Endothelial cell of umbilical vein (primary cell): ENCODE measurements around the gene ING1. TPM values are rescaled to one million over a fixed set of nuclear protein-coding genes. Genes with fewer than 3 reads are reported as not detected.

Experiments
- BruUV-seq: library from RNA; stranded (reverse); fragments of 400-500 nt; replicated peaks from 2 replicates; lab custom pipeline; 2021; lab: Mats Ljungman, UMichigan
- CTCF ChIA-PET: fragments of 300-600, 350-600 bp; sonication (Branson Sonifier 250); formaldehyde crosslinking; loops from one replicate; lab custom pipeline; 2021; ENCODE audit warnings: antibody characterized with exemption, inconsistent platforms; lab: Charles Lee
- POLR2A ChIA-PET: fragments of 300-600, 350-600 bp; sonication (Branson Sonifier 250); formaldehyde crosslinking; loops from one replicate; lab custom pipeline; 2021; ENCODE audit warnings: antibody characterized with exemption, inconsistent platforms; lab: Charles Lee
- DNase-seq: peaks from one replicate; pipeline ENCODE4 v3.0.0-alpha.2; 2011; ENCODE audit warnings: low read depth, low spot score
- FAIRE-seq: peaks from 2 replicates; lab custom pipeline; 2011; peaks lifted over from hg19 to GRCh38; lab: Jason Lieb, UNC
- H2AFZ ChIP-seq: 2 replicates; pipeline ENCODE4 v1.6.0; 2012; ENCODE audit warnings: low read depth, low read length, control low read depth, inconsistent platforms
- H3K27ac ChIP-seq: 2 replicates; pipeline ENCODE4 v1.5.1; 2011; ENCODE audit warnings: low read depth, mild to moderate bottlenecking, control low read depth, low read length, moderate library complexity; ENCODE audit not compliant: insufficient read depth
- H3K27me3 ChIP-seq, 2 experiments: 2 replicates each; pipeline versions ENCODE4 v1.6.0 to v1.6.1; 2011; ENCODE audit warnings: low read length in 2 of 2, mixed read lengths in 1 of 2; ENCODE audit not compliant: control insufficient read depth in 2 of 2, insufficient read depth in 2 of 2
- H3K36me3 ChIP-seq, 2 experiments: 2 replicates in 1 of 2; 3 replicates in 1 of 2; pipeline ENCODE4 v1.5.1; 2011; ENCODE audit warnings: low read length in 2 of 2, mild to moderate bottlenecking in 1 of 2, moderate library complexity in 1 of 2; ENCODE audit not compliant: control insufficient read depth in 2 of 2, insufficient read depth in 2 of 2; ENCODE audit errors: extremely low read depth in 1 of 2
- H3K4me1 ChIP-seq: 3 replicates; pipeline ENCODE4 v1.5.1; 2011; ENCODE audit warnings: mild to moderate bottlenecking, low read length; ENCODE audit not compliant: control insufficient read depth, insufficient read depth; ENCODE audit errors: extremely low read depth
- H3K4me2 ChIP-seq: 2 replicates; pipeline ENCODE4 v1.6.1; 2011; ENCODE audit warnings: low read length, control low read depth, mixed read lengths; ENCODE audit not compliant: insufficient read depth
- H3K4me3 ChIP-seq, 3 experiments: fragments of 200-600 bp in 1 of 3; sonication (generic), shearing (Covaris generic) in 1 of 3; replicated peaks in 1 of 3; 2 replicates each; pipeline ENCODE4 v1.5.1; 2011 to 2016; ENCODE audit warnings: control low read depth in 3 of 3, low read length in 3 of 3, mild to moderate bottlenecking in 2 of 3, inconsistent platforms in 1 of 3, low read depth in 1 of 3, moderate library complexity in 1 of 3; ENCODE audit not compliant: insufficient read depth in 1 of 3
- H3K79me2 ChIP-seq: 2 replicates; pipeline ENCODE4 v1.6.0; 2012; ENCODE audit warnings: low read length, inconsistent platforms; ENCODE audit not compliant: control insufficient read depth, insufficient read depth
- H3K9ac ChIP-seq: replicated peaks from 2 replicates; pipeline ENCODE3; 2011; ENCODE audit warnings: low read length, control low read depth; ENCODE audit not compliant: insufficient read depth; ENCODE audit errors: extremely low read depth
- H3K9me1 ChIP-seq: replicated peaks from 3 replicates; pipeline ENCODE4 v1.6.0; 2011; ENCODE audit warnings: mild to moderate bottlenecking, low read length; ENCODE audit not compliant: control insufficient read depth, insufficient read depth; ENCODE audit errors: extremely low read depth
- H3K9me3 ChIP-seq: replicated peaks from 2 replicates; pipeline ENCODE4 v1.5.1; 2012; ENCODE audit warnings: low read length, inconsistent platforms; ENCODE audit not compliant: control insufficient read depth, insufficient read depth
- H4K20me1 ChIP-seq: replicated peaks from 2 replicates; pipeline ENCODE3; 2011; ENCODE audit warnings: mild to moderate bottlenecking, low read length; ENCODE audit not compliant: control insufficient read depth, insufficient read depth; ENCODE audit errors: extremely low read depth
- EZH2 ChIP-seq: IDR thresholded peaks from 2 replicates; pipeline ENCODE4 v1.6.1; 2012; ENCODE audit warnings: borderline replicate concordance, low read depth, mild to moderate bottlenecking, moderate library complexity, low read length, inconsistent platforms; ENCODE audit not compliant: severe bottlenecking
- FOS ChIP-seq: IDR thresholded peaks from 2 replicates; pipeline ENCODE4 v1.6.1; 2011; ENCODE audit warnings: mild to moderate bottlenecking, low read length, moderate library complexity, borderline replicate concordance; ENCODE audit not compliant: insufficient read depth
- GATA2 ChIP-seq: IDR thresholded peaks from 2 replicates; pipeline ENCODE4 v1.7.0; 2011; ENCODE audit warnings: low read depth, mild to moderate bottlenecking, moderate library complexity, mixed read lengths, low read length; ENCODE audit not compliant: insufficient read length, insufficient read depth
- JUN ChIP-seq: IDR thresholded peaks from 2 replicates; pipeline ENCODE4 v1.6.1; 2011; ENCODE audit warnings: borderline replicate concordance, low read depth; ENCODE audit not compliant: insufficient read length, insufficient read depth
- MYC ChIP-seq: IDR thresholded peaks from one replicate; pipeline ENCODE4 v1.6.1; 2011; ENCODE audit warnings: mild to moderate bottlenecking, low read depth, low read length
- POLR2A ChIP-seq: IDR thresholded peaks from 2 replicates; pipeline ENCODE4 v1.6.1; 2012; ENCODE audit warnings: low read depth, mild to moderate bottlenecking, control low read depth, low read length
- POLR2AphosphoS5 ChIP-seq: IDR thresholded peaks from 2 replicates; pipeline ENCODE4 v1.6.1; 2012; ENCODE audit warnings: low read depth, mild to moderate bottlenecking, control low read depth, low read length, moderate library complexity; ENCODE audit not compliant: insufficient read depth
- dilution Hi-C: fragments of 300-500 bp; cut with MboI; formaldehyde crosslinking; loops from one replicate; pipeline ENCODE4 v1.15.0; 2019; ENCODE audit warnings: low sequenced_read_pairs; ENCODE audit not compliant: extremely low pct_ligation_motif_present
- intact Hi-C: fragments of 100-400 bp; cut with micrococcal nuclease; formaldehyde crosslinking; loops from one replicate; pipeline ENCODE4 v1.10.0; 2022
- polyA plus RNA-seq, 4 experiments: library from polyadenylated mRNA; depleted of rRNA in 3 of 4; stranded (reverse) in 3 of 4; unstranded in 1 of 4; fragments of >200 nt; gene quantifications; 2 replicates each; pipeline versions ENCODE4 v1.2.1 to v1.2.3, GENCODE V29; 2011 to 2012; ENCODE audit warnings: missing spikeins in 1 of 4
- total RNA-seq: library from RNA; stranded (reverse); gene quantifications from 2 replicates; pipeline ENCODE4 v1.2.3, GENCODE V29; 2021
- TF ChIP-seq, protein P1 (sequence below): IDR thresholded peaks from 2 replicates; pipeline ENCODE4 v1.6.1; 2011; ENCODE audit not compliant: insufficient read depth, insufficient read length
- TF ChIP-seq, protein P2 (sequence below), 2 donors: IDR thresholded peaks; 1 replicate in 1 of 2; 2 replicates in 1 of 2; pipeline ENCODE4 v1.5.1; 2011; ENCODE audit warnings: low read length in 2 of 2, mild to moderate bottlenecking in 2 of 2, moderate library complexity in 2 of 2, control low read depth in 1 of 2, inconsistent platforms in 1 of 2, low read depth in 1 of 2; ENCODE audit not compliant: insufficient read depth in 1 of 2; ENCODE audit errors: extremely low read depth in 1 of 2

The ING1 gene
- total and polyA plus RNA-seq, 2 donors (not counting 3 experiments of a cell fraction or from before 2014, with no cell fraction given): 10.4 to 10.9 TPM

GRCh38 chr13:110684388-110685056 lies 29.0 kb upstream of the ING1 start:
- Histone ChIP-seq H3K9me3 (no peaks in the 10 kb centered on the region), H3K4me3 (no peak overlapping the region), H3K79me2 (no peaks in the 10 kb centered on the region), H4K20me1 (no peaks in the 10 kb centered on the region), H2AFZ (no peak overlapping the region), H3K4me1 (no peaks in the 10 kb centered on the region), H3K9ac (no peak overlapping the region), H3K27ac (no peak overlapping the region), H3K9me1 (no peaks in the 10 kb centered on the region), H3K36me3 (peaks cover 17 to 18% of the 10 kb centered on the region in 2 experiments), H3K4me2 (no peak overlapping the region), H3K27me3 (no peaks in the 10 kb centered on the region)
- ChIA-PET CTCF (interaction anchor here (1.7 to 1.8 kb wide), 3 partner anchors 8 to 134 kb away, joined by 3 to 9 read pairs (median 4); no protein-coding TSS in a partner anchor), POLR2A (interaction anchor here (0.6 kb wide), 1 partner anchor 329 kb away, joined by 4 read pairs; no protein-coding TSS in a partner anchor)
- DNase-seq (no peak), FAIRE-seq (no peak)
- no TSS peak for BruUV-seq
- intact Hi-C loops (no loop called here), dilution Hi-C loops (no loop called here)
- TF ChIP-seq, protein P1, sequence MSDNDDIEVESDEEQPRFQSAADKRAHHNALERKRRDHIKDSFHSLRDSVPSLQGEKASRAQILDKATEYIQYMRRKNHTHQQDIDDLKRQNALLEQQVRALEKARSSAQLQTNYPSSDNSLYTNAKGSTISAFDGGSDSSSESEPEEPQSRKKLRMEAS: no peak
- TF ChIP-seq EZH2 (no peak), MYC (no peak), POLR2AphosphoS5 (no peak), GATA2 (no peak), JUN (no peak), FOS (no peak), POLR2A (no peak)
- TF ChIP-seq, protein P2, sequence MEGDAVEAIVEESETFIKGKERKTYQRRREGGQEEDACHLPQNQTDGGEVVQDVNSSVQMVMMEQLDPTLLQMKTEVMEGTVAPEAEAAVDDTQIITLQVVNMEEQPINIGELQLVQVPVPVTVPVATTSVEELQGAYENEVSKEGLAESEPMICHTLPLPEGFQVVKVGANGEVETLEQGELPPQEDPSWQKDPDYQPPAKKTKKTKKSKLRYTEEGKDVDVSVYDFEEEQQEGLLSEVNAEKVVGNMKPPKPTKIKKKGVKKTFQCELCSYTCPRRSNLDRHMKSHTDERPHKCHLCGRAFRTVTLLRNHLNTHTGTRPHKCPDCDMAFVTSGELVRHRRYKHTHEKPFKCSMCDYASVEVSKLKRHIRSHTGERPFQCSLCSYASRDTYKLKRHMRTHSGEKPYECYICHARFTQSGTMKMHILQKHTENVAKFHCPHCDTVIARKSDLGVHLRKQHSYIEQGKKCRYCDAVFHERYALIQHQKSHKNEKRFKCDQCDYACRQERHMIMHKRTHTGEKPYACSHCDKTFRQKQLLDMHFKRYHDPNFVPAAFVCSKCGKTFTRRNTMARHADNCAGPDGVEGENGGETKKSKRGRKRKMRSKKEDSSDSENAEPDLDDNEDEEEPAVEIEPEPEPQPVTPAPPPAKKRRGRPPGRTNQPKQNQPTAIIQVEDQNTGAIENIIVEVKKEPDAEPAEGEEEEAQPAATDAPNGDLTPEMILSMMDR (IDR thresholded peaks at IDR 0.05; ENCODE audit: extremely low read depth in 1 of 2, insufficient read depth in 1 of 2, low read depth in 1 of 2, low read length in 2 of 2): no peak
